NCI-H146 (cell line): Measurements from ENCODE around the gene SLC39A1.
A peak's percentile ranks its signal among the peaks of the same experiment; 100 is the strongest.

Experiments used
- DNase-seq: peaks from one replicate; lab custom pipeline; 2025; lab: John Stamatoyannopoulos, UW

The SLC39A1 gene

GRCh38 chr1:153977250-153978240 lies 14.2 kb upstream of the SLC39A1 start, which contains the start of gene JTB:
TSS of gene JTB (minus strand) at chr1:153977674. CDS start at chr1:153977252, 422 bp downstream.
- DNase-seq, result peak; percentile 90

GRCh38 chr1:153976819-153977249 lies 13.5 kb upstream of the SLC39A1 start:
- DNase-seq, result no peak

- no peak for DNase-seq
Measured at GRCh38 chr1:153973525-153973924, 10.2 kb upstream of the SLC39A1 start.

GRCh38 chr1:153973071-153973470 lies 9.7 kb upstream of the SLC39A1 start:
- DNase-seq, result no peak

GRCh38 chr1:153970346-153970745 lies 7.0 kb upstream of the SLC39A1 start:
- no peak for DNase-seq

GRCh38 chr1:153968972-153969371 lies 5.6 kb upstream of the SLC39A1 start:
- DNase-seq, result no peak

- DNase-seq, result peak; percentile 31
Measured at GRCh38 chr1:153968408-153968807, 5.1 kb upstream of the SLC39A1 start.

- DNase-seq, result peak; percentile 74
Measured at GRCh38 chr1:153968000-153968363, 4.6 kb upstream of the SLC39A1 start.

- peak; percentile 98 for DNase-seq
Measured at GRCh38 chr1:153967107-153967999, 4.0 kb upstream of the SLC39A1 start, which contains the start of gene CREB3L4. TSS of gene CREB3L4 (plus strand) at chr1:153967902. CDS start at chr1:153968526, 624 bp downstream.

- DNase-seq, result peak; percentile 71
Measured at GRCh38 chr1:153963850-153964331, 554 bp upstream of the SLC39A1 start.

- DNase-seq, result no peak
Measured at GRCh38 chr1:153962088-153963029, 978 bp downstream of the SLC39A1 start.

GRCh38 chr1:153961421-153961820 lies 1.9 kb downstream of the SLC39A1 start:
- no peak for DNase-seq

- DNase-seq, result no peak
Measured at GRCh38 chr1:153960206-153960605, 3.1 kb downstream of the SLC39A1 start.

- DNase-seq, result no peak
Measured at GRCh38 chr1:153959454-153959853, 3.9 kb downstream of the SLC39A1 start.

- DNase-seq, result no peak
Measured at GRCh38 chr1:153958961-153959260, 4.4 kb downstream of the SLC39A1 start.

GRCh38 chr1:153958111-153958960 lies 5.0 kb downstream of the SLC39A1 start, which contains the start of gene CRTC2:
TSS of gene CRTC2 (minus strand) at chr1:153958612. CDS start at chr1:153958497, 115 bp downstream.
- DNase-seq, result peak; percentile 99

- DNase-seq, result peak; percentile 23
Measured at GRCh38 chr1:153957744-153958110, 5.6 kb downstream of the SLC39A1 start.

GRCh38 chr1:153956997-153957715 lies 6.2 kb downstream of the SLC39A1 start:
- DNase-seq, result no peak

- DNase-seq, result no peak
Measured at GRCh38 chr1:153954826-153955225, 8.5 kb downstream of the SLC39A1 start.
